SH-SY5Y (cell line): Measurements from ENCODE around the gene COL25A1.

Experiments
- GATA2 ChIP-seq: IDR thresholded peaks from 2 replicates; pipeline ENCODE4 v1.6.1; 2011; ENCODE audit warnings: mild to moderate bottlenecking, low read depth, low read length
- GATA3 ChIP-seq: IDR thresholded peaks from 2 replicates; pipeline ENCODE4 v1.6.1; 2011; ENCODE audit warnings: low read depth, mild to moderate bottlenecking, low read length, moderate library complexity

DNA sequence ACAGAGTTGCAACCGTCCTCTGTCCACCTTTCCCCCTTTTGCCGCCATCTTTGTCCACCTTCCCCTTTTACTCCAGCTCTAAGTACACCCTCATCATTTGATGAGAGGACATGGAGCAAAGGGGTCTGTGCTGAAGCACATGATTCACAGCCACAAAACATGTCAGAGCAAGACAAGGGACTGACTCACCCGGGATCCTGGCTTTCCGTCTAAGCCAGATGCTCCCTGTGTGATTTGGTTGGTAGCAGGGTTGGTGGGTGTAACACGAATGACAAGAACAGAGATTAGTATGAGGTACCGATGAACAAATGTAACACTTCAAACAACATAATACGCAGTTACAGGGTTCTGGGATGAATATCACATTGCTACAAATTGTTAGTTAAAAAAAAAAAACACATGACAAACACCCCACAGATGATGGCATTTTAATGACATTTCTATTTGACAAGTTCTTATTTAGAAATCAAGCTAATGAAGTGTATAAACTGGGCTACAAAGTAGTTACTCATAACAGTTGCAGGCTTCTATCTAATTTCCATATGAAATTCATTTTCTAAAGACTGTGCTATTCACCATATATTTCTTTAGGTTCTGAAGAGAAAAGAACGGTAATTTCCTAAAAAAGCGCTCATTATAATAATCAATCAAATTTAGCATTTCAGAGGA lies 468.2 kb downstream of the COL25A1 start:
- no peak for TF ChIP-seq GATA2
- no peak for TF ChIP-seq GATA3
